H9 (cell line): ENCODE measurements around the gene LILRA6. TPM values are rescaled to one million over a fixed set of nuclear protein-coding genes. Genes with fewer than 3 reads are reported as not detected.

Experiments used
- DNase-seq: peaks from one replicate; pipeline ENCODE4 v3.0.0-alpha.2; 2017
- H2AFZ ChIP-seq: one replicate; pipeline ENCODE4 v1.6.1; 2013; ENCODE audit warnings: mild to moderate bottlenecking, low read length, control low read depth, moderate library complexity
- H2AK5ac ChIP-seq: 2 replicates; pipeline ENCODE4 v1.6.1; 2013; ENCODE audit warnings: low read length, control low read depth, mixed read lengths; ENCODE audit not compliant: insufficient read length
- H2BK120ac ChIP-seq: one replicate; pipeline ENCODE4 v1.6.1; 2013; ENCODE audit warnings: low read depth, mild to moderate bottlenecking, low read length, control low read depth, inconsistent platforms; ENCODE audit not compliant: poor library complexity, severe bottlenecking
- H2BK12ac ChIP-seq: 2 replicates; pipeline ENCODE4 v1.6.1; 2013; ENCODE audit warnings: low read length, control low read depth, mixed read lengths, low read depth; ENCODE audit not compliant: insufficient read length
- H2BK15ac ChIP-seq: 2 replicates; pipeline ENCODE4 v1.6.1; 2013; ENCODE audit warnings: low read depth, low read length, control low read depth
- H2BK20ac ChIP-seq: one replicate; pipeline ENCODE4 v1.6.1; 2013; ENCODE audit warnings: low read depth, mild to moderate bottlenecking, low read length, control low read depth, inconsistent platforms; ENCODE audit not compliant: poor library complexity, severe bottlenecking
- H2BK5ac ChIP-seq: 2 replicates; pipeline ENCODE4 v1.6.1; 2013; ENCODE audit warnings: low read length, control low read depth, mixed read lengths; ENCODE audit not compliant: insufficient read length
- H3K14ac ChIP-seq: 2 replicates; pipeline ENCODE4 v1.6.1; 2013; ENCODE audit warnings: low read length, control low read depth; ENCODE audit not compliant: insufficient read depth
- H3K18ac ChIP-seq: 2 replicates; pipeline ENCODE4 v1.6.1; 2013; ENCODE audit warnings: low read depth, mild to moderate bottlenecking, mixed read lengths, low read length, control low read depth; ENCODE audit not compliant: insufficient read length
- H3K23ac ChIP-seq: 2 replicates; pipeline ENCODE4 v1.6.1; 2013; ENCODE audit warnings: low read length, control low read depth, mixed read lengths, low read depth; ENCODE audit not compliant: insufficient read length
- H3K23me2 ChIP-seq: 2 replicates; pipeline ENCODE4 v1.6.1; 2013; ENCODE audit warnings: low read depth, mild to moderate bottlenecking, mixed read lengths, low read length, control low read depth; ENCODE audit not compliant: insufficient read length, poor library complexity, severe bottlenecking
- H3K27ac ChIP-seq: 2 replicates; pipeline ENCODE4 v1.5.1; 2013; ENCODE audit warnings: low read length, control low read depth, mixed read lengths, low read depth; ENCODE audit not compliant: insufficient read length
- H3K27me3 ChIP-seq: 2 replicates; pipeline ENCODE4 v1.6.1; 2013; ENCODE audit warnings: low read length, control low read depth, inconsistent platforms; ENCODE audit not compliant: insufficient read depth
- H3K4ac ChIP-seq: 2 replicates; pipeline ENCODE4 v1.6.1; 2013; ENCODE audit warnings: low read depth, mild to moderate bottlenecking, control low read depth, inconsistent platforms, low read length, moderate library complexity
- H3K4me1 ChIP-seq: 2 replicates; pipeline ENCODE4 v1.6.1; 2013; ENCODE audit warnings: low read length, control low read depth, inconsistent platforms; ENCODE audit not compliant: insufficient read depth
- H3K4me2 ChIP-seq: 2 replicates; pipeline ENCODE4 v1.6.1; 2013; ENCODE audit warnings: low read length, control low read depth, mixed read lengths; ENCODE audit not compliant: insufficient read length, insufficient read depth
- H3K56ac ChIP-seq: 2 replicates; pipeline ENCODE4 v1.6.1; 2013; ENCODE audit warnings: low read depth, mild to moderate bottlenecking, mixed read lengths, low read length, control low read depth; ENCODE audit not compliant: insufficient read length
- H3K79me1 ChIP-seq: 2 replicates; pipeline ENCODE4 v1.6.1; 2013; ENCODE audit warnings: low read depth, mild to moderate bottlenecking, moderate library complexity, low read length, control low read depth, inconsistent platforms; ENCODE audit not compliant: insufficient read depth, poor library complexity, severe bottlenecking
- H3K79me2 ChIP-seq: 2 replicates; pipeline ENCODE4 v1.6.1; 2013; ENCODE audit warnings: low read length, control low read depth, inconsistent platforms; ENCODE audit not compliant: insufficient read depth
- H3K9ac ChIP-seq: 2 replicates; pipeline ENCODE4 v1.6.1; 2013; ENCODE audit warnings: low read length, control low read depth, mixed read lengths; ENCODE audit not compliant: insufficient read length; ENCODE audit errors: extremely low read depth
- H3K9me3 ChIP-seq: one replicate; pipeline ENCODE4 v1.6.1; 2013; ENCODE audit warnings: low read depth, low read length, inconsistent platforms; ENCODE audit not compliant: control insufficient read depth
- H3T11ph ChIP-seq: one replicate; pipeline ENCODE4 v1.6.1; 2013; ENCODE audit warnings: mild to moderate bottlenecking, low read length, control low read depth, inconsistent platforms
- H4K20me1 ChIP-seq: one replicate; pipeline ENCODE4 v1.6.1; 2013; ENCODE audit not compliant: control insufficient read depth, insufficient read length, insufficient read depth
- H4K5ac ChIP-seq: 2 replicates; pipeline ENCODE4 v1.6.1; 2013; ENCODE audit warnings: low read depth, mild to moderate bottlenecking, mixed read lengths, low read length, control low read depth; ENCODE audit not compliant: insufficient read length
- H4K8ac ChIP-seq: replicated peaks from 2 replicates; pipeline ENCODE4 v1.6.1; 2013; ENCODE audit warnings: low read length, control low read depth, mixed read lengths, low read depth; ENCODE audit not compliant: insufficient read length
- H4K91ac ChIP-seq: 2 replicates; pipeline ENCODE4 v1.6.1; 2013; ENCODE audit warnings: low read depth, mild to moderate bottlenecking, moderate library complexity, mixed read lengths, low read length, control low read depth; ENCODE audit not compliant: insufficient read length
- H3K27ac Mint-ChIP-seq, 3 experiments: 2 replicates in 2 of 3; 3 replicates in 1 of 3; pipeline ENCODE4 v1.8.0; 2020 to 2021; ENCODE audit warnings: mixed read lengths in 3 of 3, mild to moderate bottlenecking in 1 of 3, moderate library complexity in 1 of 3
- H3K27me3 Mint-ChIP-seq: 2 replicates; pipeline ENCODE4 v1.8.0; 2021; ENCODE audit warnings: low read depth, mild to moderate bottlenecking, moderate library complexity, mixed read lengths
- H3K36me3 Mint-ChIP-seq, 3 experiments: 2 replicates in 2 of 3; 3 replicates in 1 of 3; pipeline ENCODE4 v1.8.0; 2020 to 2021; ENCODE audit warnings: low read depth in 3 of 3, mixed read lengths in 3 of 3; ENCODE audit not compliant: insufficient read depth in 1 of 3
- H3K4me1 Mint-ChIP-seq, 2 experiments: 2 replicates each; pipeline ENCODE4 v1.8.0; 2020; ENCODE audit warnings: mixed read lengths in 2 of 2
- H3K4me3 Mint-ChIP-seq, 2 experiments: 2 replicates in 1 of 2; 3 replicates in 1 of 2; pipeline ENCODE4 v1.8.0; 2020 to 2021; ENCODE audit warnings: mild to moderate bottlenecking in 2 of 2, mixed read lengths in 2 of 2, moderate library complexity in 1 of 2
- H3K9me3 Mint-ChIP-seq, 2 experiments: 2 replicates in 1 of 2; 3 replicates in 1 of 2; pipeline ENCODE4 v1.8.0; 2020; ENCODE audit warnings: mild to moderate bottlenecking in 2 of 2, mixed read lengths in 2 of 2, moderate library complexity in 1 of 2
- WGBS: extraction: QIAGEN DNeasy Blood & Tissue Kit; methylation state at CpG from one replicate; pipeline ENCODE4 v1.1.7; 2013; ENCODE audit warnings: missing lambda C conversion rate, low lambda C conversion rate, mixed read lengths; ENCODE audit not compliant: insufficient read length; ENCODE audit errors: extremely low coverage; 5-methylcytosine and 5-hydroxymethylcytosine counted together
- total RNA-seq: library from RNA; stranded (reverse); gene quantifications from 2 replicates; pipeline ENCODE4 v1.2.1, GENCODE V29; 2021
- TF ChIP-seq, protein P1 (sequence below): fragments of 200-600 bp; sonication (generic); conservative IDR thresholded peaks from 3 replicates; pipeline ENCODE4 v1.8.0; 2021; ENCODE audit warnings: antibody characterized with exemption, mild to moderate bottlenecking

LILRA6 gene
- total RNA-seq, 1 experiment from 2014 or later: not detected

DNA sequence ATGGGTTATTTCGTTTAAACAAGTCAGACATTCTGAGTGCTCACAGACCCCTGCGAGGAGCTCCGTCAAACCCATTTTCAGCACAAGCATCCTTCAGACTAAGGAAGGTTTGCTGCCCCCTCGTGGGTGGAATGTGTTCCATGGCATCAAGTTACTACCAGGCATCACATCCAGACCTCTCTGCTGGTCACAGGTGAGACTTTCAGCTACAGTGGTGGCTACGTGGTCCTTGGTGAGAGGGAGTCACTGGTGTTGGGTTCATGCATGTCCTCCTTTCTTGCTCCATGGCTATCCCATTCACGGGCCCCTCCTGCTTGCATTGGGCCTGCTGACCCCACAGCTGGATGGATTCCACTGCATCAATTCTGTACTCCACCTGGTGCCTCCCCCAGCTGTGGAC, 23.5 kb upstream of the LILRA6 start:
- no peak overlapping the region for H3T11ph ChIP-seq

More for the DNA sequence above, 23.5 kb upstream of the LILRA6 start:
- Histone ChIP-seq H3K79me1 (no peaks in the 10 kb centered on the region), H2BK5ac (no peak overlapping the region), H3K27me3 (no peaks in the 10 kb centered on the region), H4K5ac (no peak overlapping the region), H2AFZ (no peak overlapping the region), H3K18ac (no peak overlapping the region), H3K23me2 (no peaks in the 10 kb centered on the region), H3K9ac (no peak overlapping the region), H3K9me3 (no peaks in the 10 kb centered on the region), H4K91ac (no peak overlapping the region), H3K14ac (no peak overlapping the region), H3K79me2 (no peaks in the 10 kb centered on the region), H3K23ac (no peak overlapping the region), H3K4ac (no peak overlapping the region), H3K27ac (no peak overlapping the region), H2BK15ac (no peak overlapping the region), H3K56ac (no peak overlapping the region), H2BK20ac (no peak overlapping the region), H2BK120ac (no peak overlapping the region), H2AK5ac (no peak overlapping the region), H4K8ac (no peak overlapping the region), H2BK12ac (no peak overlapping the region), H3K4me2 (no peak overlapping the region), H4K20me1 (no peaks in the 10 kb centered on the region), H3K4me1 (no peaks in the 10 kb centered on the region)
- H3K27ac Mint-ChIP-seq: no peak overlapping the region
- peaks cover 0 to 25% of the 10 kb centered on the region in 2 experiments; a peak in 3 of 5 replicates for H3K9me3 Mint-ChIP-seq
- H3K36me3 Mint-ChIP-seq: no peaks in the 10 kb centered on the region
- H3K4me1 Mint-ChIP-seq: peaks cover 3 to 9% of the 10 kb centered on the region in 2 experiments; a peak in 2 of 4 replicates
- H3K27me3 Mint-ChIP-seq: peaks cover 53% of the 10 kb centered on the region
- peak; percentile 92 for DNase-seq
- WGBS: no CpG with 5 or more reads among the region's 6 CpGs
- TF ChIP-seq, protein P1, sequence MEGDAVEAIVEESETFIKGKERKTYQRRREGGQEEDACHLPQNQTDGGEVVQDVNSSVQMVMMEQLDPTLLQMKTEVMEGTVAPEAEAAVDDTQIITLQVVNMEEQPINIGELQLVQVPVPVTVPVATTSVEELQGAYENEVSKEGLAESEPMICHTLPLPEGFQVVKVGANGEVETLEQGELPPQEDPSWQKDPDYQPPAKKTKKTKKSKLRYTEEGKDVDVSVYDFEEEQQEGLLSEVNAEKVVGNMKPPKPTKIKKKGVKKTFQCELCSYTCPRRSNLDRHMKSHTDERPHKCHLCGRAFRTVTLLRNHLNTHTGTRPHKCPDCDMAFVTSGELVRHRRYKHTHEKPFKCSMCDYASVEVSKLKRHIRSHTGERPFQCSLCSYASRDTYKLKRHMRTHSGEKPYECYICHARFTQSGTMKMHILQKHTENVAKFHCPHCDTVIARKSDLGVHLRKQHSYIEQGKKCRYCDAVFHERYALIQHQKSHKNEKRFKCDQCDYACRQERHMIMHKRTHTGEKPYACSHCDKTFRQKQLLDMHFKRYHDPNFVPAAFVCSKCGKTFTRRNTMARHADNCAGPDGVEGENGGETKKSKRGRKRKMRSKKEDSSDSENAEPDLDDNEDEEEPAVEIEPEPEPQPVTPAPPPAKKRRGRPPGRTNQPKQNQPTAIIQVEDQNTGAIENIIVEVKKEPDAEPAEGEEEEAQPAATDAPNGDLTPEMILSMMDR: peak; percentile 90
- H3K4me3 Mint-ChIP-seq: no peak overlapping the region
